Peyer's patch (tissue), 4 donors: ENCODE data around the gene OR1F1.

ENCODE experiments used
- CTCF ChIP-seq, 6 experiments: fragments of 450-650 bp in 4 of 6; fragments of 200-600 bp in 2 of 6; sonication (generic) in 1 of 6; IDR thresholded peaks; one replicate each; pipeline ENCODE4 v1.5.1; 2017 to 2019; ENCODE audit warnings: antibody characterized with exemption in 6 of 6, mild to moderate bottlenecking in 3 of 6, moderate library complexity in 1 of 6
- POLR2A ChIP-seq, 2 donors: fragments of 450-650 bp; IDR thresholded peaks; one replicate each; pipeline ENCODE4 v1.5.1; 2017; ENCODE audit warnings: antibody characterized with exemption in 2 of 2, mild to moderate bottlenecking in 2 of 2, moderate library complexity in 2 of 2

GRCh38 chr16:3144321-3144983, 43.6 kb upstream of the OR1F1 start:
- TF ChIP-seq CTCF (IDR thresholded peaks at IDR 0.05) (no peak), POLR2A (IDR thresholded peaks at IDR 0.05) (peak in 1 of 2 donors; percentile 42)
